SU-DHL-6 (cell line): Measurements from ENCODE around the gene LRRC23.

Experiments used
- EZH2phosphoT487 ChIP-seq: fragments of 200-600 bp; sonication (generic), shearing (Covaris generic); conservative IDR thresholded peaks from 2 replicates; pipeline ENCODE4 v1.6.1; 2018; ENCODE audit warnings: mild to moderate bottlenecking, antibody characterized with exemption, low read length, moderate library complexity, mixed read lengths
- TF ChIP-seq, protein P1 (sequence below): fragments of 200-600 bp; sonication (generic); IDR thresholded peaks from one replicate; pipeline ENCODE4 v1.5.1; 2017; ENCODE audit warnings: antibody characterized with exemption, mild to moderate bottlenecking, low read length, moderate library complexity; ENCODE audit not compliant: insufficient read depth, poor library complexity, severe bottlenecking

DNA sequence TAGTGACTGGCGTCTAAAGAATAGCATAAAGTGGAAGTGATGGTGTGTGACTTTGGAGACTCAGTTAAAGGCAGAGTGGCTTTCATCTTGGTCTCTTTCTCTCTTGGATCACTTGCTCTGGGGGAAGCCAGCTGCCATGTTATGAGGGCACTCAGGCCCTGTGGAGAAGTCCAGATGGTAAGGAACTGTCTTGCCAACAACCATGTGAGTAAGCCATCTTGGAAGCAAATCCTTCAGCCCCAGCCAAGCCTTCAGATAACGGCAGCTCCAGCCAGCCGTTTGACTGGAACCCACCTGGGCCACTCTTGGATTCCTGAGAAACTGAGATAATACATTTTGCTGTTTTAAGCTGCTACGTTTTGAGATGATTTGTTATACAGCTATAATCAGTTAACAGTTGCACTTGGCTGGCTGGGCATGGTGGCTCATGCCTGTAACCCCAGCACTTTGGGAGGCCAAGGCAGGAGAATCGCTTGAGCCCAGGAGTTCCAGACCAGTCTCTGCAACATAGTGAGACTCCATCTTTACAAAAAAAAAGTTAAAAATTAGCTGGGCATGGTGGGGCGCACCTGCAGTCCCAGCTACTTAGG lies 7.7 kb upstream of the LRRC23 start:
- TF ChIP-seq, protein P1, sequence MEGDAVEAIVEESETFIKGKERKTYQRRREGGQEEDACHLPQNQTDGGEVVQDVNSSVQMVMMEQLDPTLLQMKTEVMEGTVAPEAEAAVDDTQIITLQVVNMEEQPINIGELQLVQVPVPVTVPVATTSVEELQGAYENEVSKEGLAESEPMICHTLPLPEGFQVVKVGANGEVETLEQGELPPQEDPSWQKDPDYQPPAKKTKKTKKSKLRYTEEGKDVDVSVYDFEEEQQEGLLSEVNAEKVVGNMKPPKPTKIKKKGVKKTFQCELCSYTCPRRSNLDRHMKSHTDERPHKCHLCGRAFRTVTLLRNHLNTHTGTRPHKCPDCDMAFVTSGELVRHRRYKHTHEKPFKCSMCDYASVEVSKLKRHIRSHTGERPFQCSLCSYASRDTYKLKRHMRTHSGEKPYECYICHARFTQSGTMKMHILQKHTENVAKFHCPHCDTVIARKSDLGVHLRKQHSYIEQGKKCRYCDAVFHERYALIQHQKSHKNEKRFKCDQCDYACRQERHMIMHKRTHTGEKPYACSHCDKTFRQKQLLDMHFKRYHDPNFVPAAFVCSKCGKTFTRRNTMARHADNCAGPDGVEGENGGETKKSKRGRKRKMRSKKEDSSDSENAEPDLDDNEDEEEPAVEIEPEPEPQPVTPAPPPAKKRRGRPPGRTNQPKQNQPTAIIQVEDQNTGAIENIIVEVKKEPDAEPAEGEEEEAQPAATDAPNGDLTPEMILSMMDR = no peak
- no peak for TF ChIP-seq EZH2phosphoT487
